Caki2 (cell line): ENCODE results near the gene EFEMP2. TPM values are rescaled to one million over a fixed set of nuclear protein-coding genes. Genes with fewer than 3 reads are reported as not detected.

ENCODE experiments used
- DNase-seq: peaks from one replicate; pipeline ENCODE4 v3.0.0-alpha.2; 2015; ENCODE audit warnings: low read depth
- in situ Hi-C: cut with HindIII; loops from 2 replicates; pipeline ENCODE4 v1.10.0; 2016; ENCODE audit warnings: low sequenced_read_pairs, low pct_unique_long_range_greater_than_20kb, mixed read lengths
- total RNA-seq: library from RNA; depleted of rRNA; stranded (reverse); fragments of >200 nt; shearing (Covaris generic); gene quantifications from 2 replicates; pipeline ENCODE4 v1.2.3, GENCODE V29; 2014; ENCODE audit warnings: low replicate concordance; rRNA removed

EFEMP2 gene
- total RNA-seq, 1 experiment from 2014 or later, result 5.2 TPM

DNA sequence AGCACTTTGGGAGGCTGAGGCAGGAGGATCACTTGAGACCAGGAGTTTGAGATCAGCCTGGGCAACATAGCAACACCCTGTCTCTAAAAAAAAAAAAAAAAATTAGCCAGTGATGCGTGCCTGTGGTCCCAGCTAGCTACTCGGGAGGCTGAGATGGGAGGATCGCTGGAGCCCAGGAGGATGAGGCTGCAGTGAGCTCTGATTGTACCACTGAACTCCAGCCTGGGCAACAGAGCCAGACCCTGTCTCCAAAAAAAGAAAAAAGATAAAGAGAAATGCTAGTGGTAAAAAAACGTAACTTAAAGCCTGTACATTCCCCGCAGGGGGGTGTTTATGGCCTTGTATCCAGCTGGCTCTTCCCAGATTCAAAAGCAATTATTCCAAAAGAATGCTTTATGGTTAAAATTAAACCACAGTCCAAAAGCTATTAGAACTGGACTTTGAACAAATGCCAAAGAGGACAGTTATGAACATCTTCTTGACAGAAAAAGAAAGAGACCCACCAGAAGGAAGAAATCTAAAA, 55.2 kb downstream of the EFEMP2 start:
- DNase-seq, result peak; percentile 2
- in situ Hi-C loops, result no loop called here

DNA sequence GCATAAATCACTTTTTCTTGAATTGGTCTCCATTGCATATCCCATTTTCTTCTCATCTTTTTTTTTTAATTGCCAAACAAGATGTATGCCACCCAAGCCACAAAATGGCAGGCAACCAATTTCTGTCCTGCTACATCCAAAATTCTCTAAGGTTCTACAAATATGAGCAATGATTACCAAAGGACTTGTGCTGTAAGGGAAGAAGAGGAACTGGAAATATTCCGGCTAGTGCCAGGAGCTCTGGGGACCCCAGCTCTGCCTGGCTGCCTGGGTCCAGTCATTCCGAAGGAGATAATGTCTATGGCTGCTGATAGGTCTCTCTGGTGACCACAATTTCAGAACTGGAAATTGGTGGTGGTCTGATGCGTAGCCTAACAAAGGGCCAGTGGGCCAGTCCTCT, 55.9 kb downstream of the EFEMP2 start:
- DNase-seq, result no peak
- in situ Hi-C loops, result no loop called here

Other genes with a start within 250 kb of the EFEMP2 start
- 12.2 and 34.4 TPM in 2 replicates for gene SIPA1, start 234.7 kb downstream of the EFEMP2 start, total RNA-seq
- gene RELA, start 209.9 kb downstream of the EFEMP2 start, total RNA-seq, result 36.3 and 49.7 TPM in 2 replicates
- gene KAT5, start 160.5 kb downstream of the EFEMP2 start, total RNA-seq, result 43.6 and 71.0 TPM in 2 replicates
- gene RNASEH2C, start 152.0 kb downstream of the EFEMP2 start, total RNA-seq, result 19.0 and 29.2 TPM in 2 replicates
- 7.2 and 7.9 TPM in 2 replicates for gene AP5B1, start 91.8 kb downstream of the EFEMP2 start, total RNA-seq
- gene OVOL1, start 85.7 kb downstream of the EFEMP2 start, total RNA-seq, result not detected in 2 replicates
- gene SNX32, start 38.8 kb downstream of the EFEMP2 start, total RNA-seq, result not detected in 2 replicates
- gene CFL1, start 14.6 kb downstream of the EFEMP2 start, total RNA-seq, result 1,200 and 1,265 TPM in 2 replicates
- gene MUS81, start 12.4 kb downstream of the EFEMP2 start, total RNA-seq, result 69.0 and 76.8 TPM in 2 replicates
- gene CTSW, start 7.0 kb upstream of the EFEMP2 start, total RNA-seq, result not detected in 2 replicates
- gene FIBP, start 15.7 kb upstream of the EFEMP2 start, total RNA-seq, result 61.1 and 89.5 TPM in 2 replicates
- 82.6 and 121 TPM in 2 replicates for gene CCDC85B, start 17.9 kb upstream of the EFEMP2 start, total RNA-seq
- 67.3 and 80.4 TPM in 2 replicates for gene FOSL1, start 27.6 kb upstream of the EFEMP2 start, total RNA-seq
- 12.7 and 36.3 TPM in 2 replicates for gene C11orf68, start 46.3 kb upstream of the EFEMP2 start, total RNA-seq
- 212 and 270 TPM in 2 replicates for gene DRAP1, start 46.6 kb upstream of the EFEMP2 start, total RNA-seq
- gene TSGA10IP, start 72.7 kb upstream of the EFEMP2 start, total RNA-seq, result not detected in 2 replicates
- gene SART1, start 88.9 kb upstream of the EFEMP2 start, total RNA-seq, result 28.1 and 68.3 TPM in 2 replicates
- gene EIF1AD, start 129.4 kb upstream of the EFEMP2 start, total RNA-seq, result 35.4 and 53.9 TPM in 2 replicates
- 361 and 387 TPM in 2 replicates for gene BANF1, start 129.7 kb upstream of the EFEMP2 start, total RNA-seq
- gene CST6, start 139.2 kb upstream of the EFEMP2 start, total RNA-seq, result not detected in 2 replicates
- gene CATSPER1, start 153.7 kb upstream of the EFEMP2 start, total RNA-seq, result 0.67 and 2.8 TPM in 2 replicates
- not detected in 2 replicates for gene GAL3ST3, start 176.4 kb upstream of the EFEMP2 start, total RNA-seq
- gene SF3B2, start 179.6 kb upstream of the EFEMP2 start, total RNA-seq, result 191 and 216 TPM in 2 replicates
- 4.2 and 15.9 TPM in 2 replicates for gene PACS1, start 197.5 kb upstream of the EFEMP2 start, total RNA-seq